HG02884 (cell line): ENCODE measurements around the gene ZNF865.
A peak's percentile ranks its signal among the peaks of the same experiment; 100 is the strongest.

Experiments
- ATAC-seq: cut with Tn5 transposase; IDR thresholded peaks from one replicate; pipeline ENCODE4 v1.9.1; 2021; ENCODE audit warnings: mild to moderate bottlenecking, moderate library complexity; ENCODE audit not compliant: unreplicated experiment

Gene ZNF865

DNA sequence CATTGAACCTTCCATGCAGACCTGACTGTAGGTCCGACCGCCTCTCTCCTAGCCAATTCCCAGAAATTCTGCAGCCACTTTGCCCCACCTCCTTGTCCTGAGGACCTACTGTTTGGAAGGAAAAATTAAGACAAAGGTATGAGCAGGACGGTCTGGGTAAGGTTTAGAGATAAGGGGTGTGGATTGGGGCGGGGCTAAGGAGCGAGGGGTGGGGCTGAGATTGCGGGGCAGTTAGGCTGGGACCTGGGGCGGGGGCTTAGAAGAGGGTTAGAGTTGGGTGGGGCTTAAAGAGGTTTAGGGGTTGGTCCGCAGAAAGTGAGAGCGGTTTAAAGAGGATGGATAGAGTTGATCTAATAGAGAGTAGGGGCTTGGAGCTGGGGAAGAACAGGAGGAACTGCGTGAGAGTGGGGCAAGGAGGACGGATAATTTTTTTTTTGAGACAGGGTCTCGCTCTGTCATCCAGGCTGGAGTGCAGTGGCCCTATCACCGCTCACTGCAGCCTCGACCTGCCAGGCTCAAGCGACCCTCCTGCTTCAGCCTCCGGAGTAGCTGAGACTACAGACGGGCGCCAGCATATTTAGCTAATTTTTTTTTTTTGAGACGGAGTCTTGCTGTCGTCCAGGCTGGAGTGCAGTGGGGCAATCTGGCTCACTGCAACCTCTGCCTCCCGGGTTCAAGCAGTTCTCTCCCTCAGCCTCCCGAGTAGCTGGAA lies 1.7 kb upstream of the ZNF865 start:
- ATAC-seq: no peak

DNA sequence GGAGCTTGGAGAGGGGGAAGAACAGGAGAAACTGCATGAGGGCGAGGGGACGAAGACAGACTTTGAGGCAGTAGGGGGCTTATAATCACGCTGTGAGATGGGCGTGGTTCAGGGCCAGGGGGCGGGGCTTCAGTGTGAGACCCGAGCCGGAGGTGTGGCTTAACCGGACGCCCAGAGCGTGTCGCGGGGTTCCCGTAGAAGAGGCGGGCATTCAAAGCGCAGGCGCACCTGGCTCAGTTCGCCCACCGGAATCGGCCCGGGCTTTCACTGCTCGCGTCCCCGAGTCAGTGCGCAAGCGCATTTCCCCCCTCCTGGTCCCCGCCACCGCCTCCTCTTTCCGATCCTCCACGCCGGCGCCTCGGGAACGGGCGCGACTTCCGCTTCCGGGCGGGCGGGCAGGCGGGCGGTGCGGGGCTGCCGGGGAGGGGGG lies 225 bp upstream of the ZNF865 start:
- peak; percentile 55 for ATAC-seq

DNA sequence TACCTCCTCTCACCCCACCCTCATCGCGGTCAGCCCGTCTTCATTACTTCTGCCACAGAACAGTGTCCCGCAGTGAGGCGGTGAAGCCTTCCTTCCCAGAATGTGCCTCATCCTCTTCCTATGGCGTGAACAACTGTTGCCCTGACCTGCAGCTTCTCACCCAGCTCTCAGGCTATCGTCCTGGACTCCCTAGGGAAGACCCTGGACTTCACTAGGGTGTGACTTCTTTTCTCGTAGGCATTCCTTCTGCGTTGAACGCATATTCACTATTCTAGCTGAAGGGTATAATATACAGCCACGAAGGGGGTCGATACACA lies 982 bp downstream of the ZNF865 start:
- ATAC-seq: no peak

DNA sequence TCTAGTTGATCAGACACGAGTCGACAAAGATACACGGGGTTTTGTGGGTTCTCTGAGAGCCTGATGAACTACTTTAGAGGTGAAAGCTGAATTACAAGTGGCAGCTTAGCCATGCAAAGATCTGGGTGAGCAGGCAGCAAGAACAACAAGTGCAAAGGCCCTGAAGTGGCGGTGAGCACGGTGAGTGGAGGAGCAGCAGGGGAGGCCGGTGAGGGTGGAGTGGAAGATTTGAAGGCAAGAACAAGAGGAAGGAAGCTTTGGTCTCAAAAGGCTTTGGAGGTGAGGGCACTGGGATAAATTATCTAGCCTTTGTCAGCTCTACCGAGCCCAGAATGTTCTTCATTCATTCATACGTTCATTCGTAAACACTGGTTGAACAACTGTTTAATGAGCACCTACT lies 1.4 kb downstream of the ZNF865 start:
- no peak for ATAC-seq

DNA sequence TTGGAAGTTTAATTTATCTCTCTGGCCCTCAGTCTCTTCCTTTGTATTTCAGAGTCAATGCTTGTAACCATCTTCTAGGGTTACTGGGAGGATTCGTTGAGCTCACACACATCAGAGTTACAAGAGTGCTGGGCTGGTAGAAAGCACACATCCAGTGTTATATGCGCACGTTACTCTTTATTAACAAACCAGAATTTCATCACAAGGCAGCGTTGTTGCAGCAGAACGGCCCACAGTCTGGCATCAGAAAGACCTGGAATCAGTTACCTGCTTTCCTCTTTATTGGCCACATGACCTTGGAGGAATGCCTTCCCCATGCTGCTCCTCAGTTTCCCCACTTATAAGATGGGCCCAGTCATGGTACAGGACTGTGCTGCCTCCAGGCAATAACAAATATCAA lies 3.9 kb downstream of the ZNF865 start:
- no peak for ATAC-seq

DNA sequence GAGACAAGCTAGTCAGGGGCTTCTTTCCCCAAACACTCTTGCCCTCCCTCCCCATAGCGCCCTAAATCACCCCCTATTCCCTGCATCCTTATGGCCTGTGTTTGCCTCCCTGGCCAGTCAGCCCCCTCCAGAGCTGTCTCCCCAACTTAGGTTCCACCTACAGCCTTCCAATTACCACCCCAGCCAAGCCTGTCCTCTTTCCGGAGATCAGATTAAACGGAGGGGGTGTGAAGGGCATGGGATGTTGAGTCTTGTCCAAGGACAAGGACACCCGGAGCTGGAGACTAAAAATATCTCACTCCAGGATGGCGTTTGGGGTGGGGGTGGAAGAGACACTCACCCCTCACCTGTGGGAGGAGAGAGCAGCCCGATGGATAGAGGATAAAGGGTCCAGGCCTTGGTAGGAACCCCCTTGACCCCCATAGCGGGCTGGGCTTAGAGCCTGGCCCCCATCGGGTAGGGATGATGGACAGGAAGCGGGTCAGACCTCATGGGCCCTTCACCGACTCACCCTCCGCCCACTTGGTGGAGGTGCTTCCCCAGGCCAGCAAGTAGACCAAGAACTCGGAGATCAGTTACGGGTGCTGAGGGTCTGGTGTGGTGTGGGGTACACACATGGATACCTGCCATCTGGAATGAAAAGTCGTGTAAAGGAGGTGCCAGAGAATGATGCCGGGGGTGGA lies 6.0 kb downstream of the ZNF865 start:
- no peak for ATAC-seq

DNA sequence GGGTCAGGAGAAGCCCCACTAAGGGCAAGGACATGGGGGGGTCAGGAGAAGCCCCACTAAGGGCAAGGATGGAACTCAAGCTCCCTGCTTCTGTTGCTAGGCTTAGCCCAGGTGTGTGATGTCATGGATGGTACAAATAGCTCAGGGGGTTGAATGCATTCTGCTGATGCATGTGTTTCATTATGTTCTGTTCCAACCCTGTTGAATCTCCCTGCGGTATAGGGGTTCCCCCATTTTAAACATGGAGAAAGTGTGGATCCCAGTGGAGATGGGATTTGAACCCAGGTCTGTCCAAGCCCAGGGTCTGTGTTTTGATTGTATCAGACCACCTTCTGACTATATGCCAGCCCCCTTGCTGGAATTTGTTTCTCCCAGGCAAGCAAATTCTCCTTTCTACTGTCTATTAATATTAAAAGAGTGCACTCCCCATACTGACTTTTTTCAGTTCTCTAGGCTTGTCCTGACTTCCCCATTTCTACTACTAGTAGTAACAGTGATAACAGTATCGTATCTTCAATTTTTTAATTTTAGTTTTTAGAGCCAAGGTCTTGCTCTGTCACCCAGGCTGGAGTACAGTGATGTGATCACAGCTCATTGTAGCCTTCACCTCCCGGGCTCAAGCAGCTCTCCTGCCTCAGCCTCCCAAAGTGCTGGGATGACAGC lies 6.7 kb downstream of the ZNF865 start:
- ATAC-seq: no peak

DNA sequence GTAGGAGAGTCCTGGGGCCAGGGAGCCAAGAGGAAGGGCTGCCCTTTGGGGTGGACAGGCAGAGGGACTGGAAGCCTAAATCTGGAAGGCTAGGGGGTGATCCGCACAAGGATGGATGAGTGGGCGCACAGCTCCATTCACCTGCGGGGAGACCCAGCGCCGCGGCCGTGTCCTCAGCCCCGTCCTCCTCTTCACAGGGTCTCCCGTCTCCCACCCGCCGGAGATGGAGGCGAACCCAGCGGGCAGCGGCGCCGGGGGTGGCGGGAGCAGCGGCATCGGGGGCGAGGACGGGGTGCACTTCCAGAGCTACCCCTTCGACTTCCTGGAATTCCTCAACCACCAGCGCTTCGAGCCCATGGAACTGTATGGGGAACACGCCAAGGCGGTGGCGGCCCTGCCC lies 7.9 kb downstream of the ZNF865 start:
- ATAC-seq: no peak

DNA sequence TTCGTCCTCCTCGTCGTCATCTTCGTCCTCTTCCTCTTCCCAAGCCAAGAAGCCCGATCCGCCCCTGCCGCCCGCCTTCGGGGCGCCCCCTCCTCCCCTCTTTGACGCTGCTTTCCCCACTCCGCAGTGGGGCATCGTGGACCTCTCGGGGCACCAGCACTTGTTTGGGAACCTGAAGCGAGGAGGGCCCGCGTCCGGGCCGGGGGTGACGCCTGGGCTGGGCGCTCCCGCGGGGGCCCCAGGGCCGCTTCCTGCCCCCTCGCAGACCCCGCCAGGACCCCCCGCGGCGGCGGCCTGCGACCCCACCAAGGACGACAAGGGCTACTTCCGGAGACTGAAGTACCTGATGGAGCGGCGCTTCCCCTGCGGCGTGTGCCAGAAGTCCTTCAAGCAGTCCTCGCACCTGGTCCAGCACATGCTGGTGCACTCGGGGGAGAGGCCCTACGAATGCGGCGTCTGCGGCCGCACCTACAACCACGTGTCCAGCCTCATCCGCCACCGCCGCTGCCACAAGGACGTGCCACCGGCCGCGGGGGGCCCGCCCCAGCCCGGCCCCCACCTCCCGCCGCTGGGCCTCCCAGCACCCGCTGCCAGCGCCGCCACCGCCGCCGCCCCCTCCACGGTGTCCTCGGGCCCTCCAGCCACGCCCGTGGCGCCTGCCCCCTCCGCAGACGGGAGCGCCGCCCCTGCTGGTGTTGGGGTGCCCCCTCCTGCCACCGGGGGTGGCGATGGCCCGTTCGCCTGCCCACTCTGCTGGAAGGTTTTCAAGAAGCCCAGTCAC lies 8.7 kb downstream of the ZNF865 start:
- ATAC-seq: no peak

DNA sequence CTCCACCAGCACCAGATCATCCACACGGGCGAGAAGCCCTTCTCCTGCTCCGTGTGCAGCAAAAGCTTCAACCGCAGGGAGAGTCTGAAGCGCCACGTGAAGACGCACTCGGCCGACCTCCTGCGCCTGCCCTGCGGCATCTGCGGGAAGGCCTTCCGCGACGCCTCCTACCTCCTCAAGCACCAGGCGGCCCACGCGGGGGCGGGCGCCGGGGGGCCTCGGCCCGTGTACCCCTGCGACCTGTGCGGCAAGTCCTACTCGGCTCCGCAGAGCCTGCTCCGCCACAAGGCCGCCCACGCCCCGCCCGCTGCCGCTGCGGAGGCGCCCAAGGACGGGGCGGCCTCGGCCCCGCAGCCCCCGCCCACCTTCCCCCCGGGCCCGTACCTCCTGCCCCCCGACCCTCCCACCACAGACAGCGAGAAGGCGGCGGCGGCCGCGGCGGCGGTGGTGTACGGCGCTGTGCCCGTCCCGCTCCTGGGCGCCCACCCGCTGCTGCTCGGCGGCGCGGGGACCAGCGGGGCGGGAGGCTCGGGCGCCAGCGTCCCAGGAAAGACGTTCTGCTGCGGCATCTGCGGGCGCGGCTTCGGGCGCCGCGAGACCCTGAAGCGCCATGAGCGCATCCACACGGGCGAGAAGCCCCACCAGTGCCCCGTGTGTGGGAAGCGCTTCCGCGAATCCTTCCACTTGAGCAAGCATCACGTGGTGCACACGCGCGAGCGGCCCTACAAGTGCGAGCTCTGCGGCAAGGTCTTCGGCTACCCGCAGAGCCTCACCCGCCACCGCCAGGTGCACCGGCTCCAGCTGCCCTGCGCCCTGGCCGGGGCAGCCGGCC lies 9.5 kb downstream of the ZNF865 start:
- ATAC-seq: no peak

DNA sequence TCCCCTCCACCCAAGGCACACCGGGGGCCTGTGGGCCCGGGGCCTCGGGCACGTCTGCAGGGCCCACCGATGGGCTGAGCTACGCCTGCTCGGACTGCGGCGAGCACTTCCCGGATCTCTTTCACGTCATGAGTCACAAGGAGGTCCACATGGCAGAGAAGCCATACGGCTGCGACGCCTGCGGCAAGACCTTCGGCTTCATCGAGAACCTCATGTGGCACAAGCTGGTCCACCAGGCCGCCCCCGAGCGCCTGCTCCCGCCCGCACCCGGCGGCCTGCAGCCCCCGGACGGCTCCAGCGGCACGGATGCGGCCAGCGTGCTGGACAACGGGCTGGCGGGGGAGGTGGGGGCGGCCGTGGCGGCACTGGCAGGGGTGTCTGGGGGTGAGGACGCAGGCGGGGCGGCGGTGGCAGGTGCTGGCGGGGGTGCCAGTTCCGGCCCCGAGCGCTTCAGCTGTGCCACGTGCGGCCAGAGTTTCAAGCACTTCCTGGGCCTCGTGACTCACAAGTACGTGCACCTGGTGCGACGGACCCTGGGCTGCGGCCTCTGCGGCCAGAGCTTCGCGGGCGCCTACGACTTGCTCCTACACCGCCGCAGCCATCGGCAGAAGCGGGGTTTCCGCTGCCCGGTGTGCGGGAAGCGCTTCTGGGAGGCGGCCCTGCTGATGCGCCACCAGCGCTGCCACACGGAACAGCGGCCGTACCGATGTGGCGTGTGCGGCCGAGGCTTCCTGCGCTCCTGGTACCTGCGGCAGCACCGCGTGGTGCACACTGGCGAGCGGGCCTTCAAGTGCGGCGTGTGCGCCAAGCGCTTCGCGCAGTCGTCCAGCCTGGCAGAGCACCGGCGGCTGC lies 10.3 kb downstream of the ZNF865 start:
- no peak for ATAC-seq

DNA sequence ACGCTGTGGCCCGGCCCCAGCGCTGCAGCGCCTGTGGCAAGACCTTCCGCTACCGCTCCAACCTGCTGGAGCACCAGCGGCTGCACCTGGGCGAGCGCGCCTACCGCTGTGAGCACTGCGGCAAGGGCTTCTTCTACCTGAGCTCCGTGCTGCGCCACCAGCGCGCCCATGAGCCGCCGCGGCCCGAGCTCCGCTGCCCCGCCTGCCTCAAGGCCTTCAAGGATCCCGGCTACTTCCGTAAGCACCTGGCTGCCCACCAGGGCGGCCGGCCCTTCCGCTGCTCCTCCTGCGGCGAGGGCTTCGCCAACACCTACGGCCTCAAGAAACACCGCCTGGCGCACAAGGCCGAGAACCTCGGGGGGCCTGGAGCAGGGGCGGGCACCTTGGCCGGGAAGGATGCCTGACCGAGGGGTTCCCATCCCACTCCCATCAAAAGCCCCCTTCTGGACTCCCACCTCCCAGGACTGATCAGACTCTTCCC lies 11.0 kb downstream of the ZNF865 start:
- no peak for ATAC-seq

DNA sequence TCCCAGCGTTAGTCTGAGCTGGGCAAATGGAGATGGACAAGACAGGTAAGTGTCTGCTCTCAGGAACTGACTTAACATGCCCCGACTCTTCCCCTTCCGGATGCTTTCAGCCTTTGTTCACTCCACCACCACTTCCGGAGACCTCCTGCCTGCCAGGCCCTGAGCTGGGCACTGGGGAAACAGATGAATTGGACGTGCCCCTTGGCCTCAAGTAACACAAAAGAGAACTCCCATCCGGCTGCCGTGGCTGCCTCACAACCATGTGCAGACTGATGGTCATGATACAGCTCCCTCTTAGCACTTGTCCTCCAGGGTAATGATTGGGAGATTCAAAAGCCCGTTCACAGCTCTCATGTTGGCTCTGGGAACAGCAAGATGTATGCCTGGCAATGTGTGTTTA lies 12.0 kb downstream of the ZNF865 start:
- no peak for ATAC-seq

DNA sequence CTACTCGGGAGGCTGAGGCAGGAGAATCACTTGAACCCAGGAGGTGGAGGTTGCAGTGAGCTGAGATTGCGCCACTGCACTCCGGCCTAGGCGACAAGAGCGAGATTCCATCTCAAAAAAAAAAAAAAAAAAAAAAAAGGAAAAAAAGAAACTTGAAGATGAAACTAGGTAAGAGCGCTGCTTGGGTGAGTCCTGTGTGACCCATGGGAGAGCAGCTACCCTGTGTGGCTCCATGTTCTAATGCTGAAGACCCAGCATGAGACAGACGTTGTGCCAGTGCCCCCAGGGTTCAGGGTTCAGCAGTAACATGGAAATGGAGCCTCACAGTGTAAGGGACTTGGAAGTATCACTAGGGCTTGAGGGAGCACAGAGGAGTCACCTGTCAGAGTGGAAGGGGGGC lies 13.0 kb downstream of the ZNF865 start:
- no peak for ATAC-seq

DNA sequence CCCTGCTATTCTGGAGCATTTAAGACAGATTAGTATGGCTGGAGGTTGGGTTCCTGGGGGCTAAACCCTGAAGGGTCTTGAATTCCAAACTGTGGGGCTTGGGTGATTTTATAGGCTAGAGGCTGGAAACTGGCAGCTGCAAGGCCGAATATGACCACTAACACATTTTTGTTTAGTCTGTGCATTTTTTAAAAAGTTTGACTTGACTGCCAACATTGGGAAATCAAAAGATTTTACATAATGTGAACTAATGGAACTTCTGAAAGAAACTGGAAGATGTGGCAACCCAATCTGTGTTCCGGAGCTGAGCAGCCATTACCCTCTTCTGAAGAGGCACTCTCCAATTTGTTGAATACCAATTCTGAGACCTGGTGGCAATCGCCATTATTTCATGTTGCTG lies 13.8 kb downstream of the ZNF865 start:
- no peak for ATAC-seq

DNA sequence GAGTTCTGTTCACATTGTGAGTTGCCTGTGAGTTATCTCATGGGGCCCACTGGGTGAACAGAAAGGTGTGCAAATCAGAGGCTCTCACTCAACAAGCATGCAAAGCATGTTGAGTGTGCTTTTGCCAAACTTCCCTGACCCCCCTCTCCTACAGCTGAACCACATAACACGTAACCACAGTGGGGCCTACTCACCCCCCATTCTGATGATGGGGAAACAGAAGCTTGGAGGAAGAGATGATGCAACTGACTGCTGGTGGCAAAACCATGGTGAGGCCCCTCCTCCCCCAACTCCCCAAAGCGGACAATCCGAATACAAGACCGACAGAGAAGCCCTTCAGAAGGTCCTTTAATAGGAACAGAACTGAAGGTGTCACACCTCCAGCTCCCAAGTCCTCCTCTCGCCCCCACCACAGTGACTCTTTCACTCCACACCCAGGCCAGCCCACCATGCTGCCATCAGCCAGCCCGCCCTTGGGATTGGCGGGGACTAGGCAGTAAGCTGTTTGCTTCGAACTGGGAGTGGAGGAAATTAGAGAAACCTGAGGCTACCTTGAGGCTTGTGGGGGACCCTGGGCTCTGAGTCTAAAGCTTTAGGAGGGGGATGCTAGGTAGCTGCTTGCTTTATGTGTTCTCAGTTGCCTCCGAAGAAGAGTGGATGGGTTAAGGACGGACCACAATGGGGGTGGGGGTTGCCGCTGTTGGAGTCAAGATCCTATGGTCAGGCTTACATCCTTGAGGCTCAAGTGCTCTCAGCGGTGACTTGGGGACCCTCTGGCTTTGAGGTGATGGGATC lies 15.2 kb downstream of the ZNF865 start:
- no peak for ATAC-seq

DNA sequence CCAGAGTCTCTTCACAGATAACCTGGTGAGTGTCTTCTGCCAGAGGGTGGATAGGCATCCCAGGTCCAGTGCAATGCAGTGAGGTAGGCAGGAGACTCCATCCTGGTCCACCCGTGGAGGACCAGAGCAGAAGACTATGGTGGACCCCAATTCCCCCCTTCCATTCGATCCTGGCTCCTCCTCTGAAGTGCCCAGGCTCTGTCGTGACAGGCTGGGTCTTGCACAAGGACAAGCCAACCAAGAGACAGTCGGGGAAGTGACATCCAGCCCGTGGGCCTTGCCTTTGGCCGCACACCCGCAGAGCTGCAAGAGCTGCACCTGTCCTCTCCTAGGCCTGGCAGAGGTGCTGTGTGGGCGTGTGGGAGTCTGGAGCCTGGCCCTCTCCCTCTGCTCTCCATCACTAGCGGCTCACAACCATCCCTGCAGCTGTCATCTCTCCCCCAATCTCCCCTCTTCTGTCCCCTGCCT lies 15.8 kb downstream of the ZNF865 start:
- no peak for ATAC-seq

DNA sequence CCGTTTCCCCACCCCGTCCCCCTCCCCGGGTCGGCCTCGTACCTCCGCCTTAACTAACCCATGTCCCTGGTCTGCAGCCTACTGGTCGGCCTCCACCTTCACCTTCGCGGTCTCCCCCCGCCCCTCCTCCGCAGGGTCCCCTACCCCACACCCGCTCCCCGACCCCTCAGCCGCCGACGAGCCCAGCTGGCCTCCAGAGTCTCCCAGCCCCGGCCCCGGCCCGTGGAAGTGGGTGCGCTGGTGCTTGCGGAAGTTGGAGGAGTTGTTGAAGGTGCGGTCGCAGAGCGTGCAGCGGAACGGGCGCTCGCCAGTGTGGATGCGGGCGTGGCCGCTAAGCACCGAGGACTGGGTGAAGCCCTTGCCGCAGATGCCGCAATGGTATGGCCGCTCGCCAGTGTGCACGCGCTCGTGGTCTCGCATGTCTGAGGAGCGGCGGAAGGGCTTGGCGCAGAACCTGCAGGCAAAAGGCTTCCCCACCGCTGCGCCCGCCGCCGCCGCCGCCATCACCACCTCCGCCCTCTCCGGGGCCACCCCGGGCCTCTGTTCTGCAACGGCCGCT lies 16.3 kb downstream of the ZNF865 start:
- ATAC-seq: no peak
